GM15510 (cell line): Measurements from ENCODE around the gene PBX4.

Experiments
- POLR2A ChIP-seq: IDR thresholded peaks from 3 replicates; pipeline ENCODE4 v1.6.1; 2011; ENCODE audit warnings: borderline replicate concordance; ENCODE audit not compliant: insufficient read length; ENCODE audit errors: extremely low read depth

The PBX4 gene

GRCh38 chr19:19537075-19538048, 81.1 kb downstream of the PBX4 start:
- TF ChIP-seq POLR2A, result no peak

- TF ChIP-seq POLR2A, result no peak
These were observed 82.9 kb downstream of the PBX4 start for GRCh38 chr19:19535311-19536191.

- no peak for TF ChIP-seq POLR2A
These were observed 83.8 kb downstream of the PBX4 start for GRCh38 chr19:19534556-19535265.

GRCh38 chr19:19533841-19534240, 84.6 kb downstream of the PBX4 start:
- no peak for TF ChIP-seq POLR2A

GRCh38 chr19:19532806-19533701, 85.4 kb downstream of the PBX4 start:
- TF ChIP-seq POLR2A, result no peak

GRCh38 chr19:19531951-19532805, 86.3 kb downstream of the PBX4 start:
- no peak for TF ChIP-seq POLR2A

- no peak for TF ChIP-seq POLR2A
These were observed 87.6 kb downstream of the PBX4 start for GRCh38 chr19:19530889-19531288.

- no peak for TF ChIP-seq POLR2A
These were observed 88.1 kb downstream of the PBX4 start for GRCh38 chr19:19530423-19530804.

GRCh38 chr19:19529783-19530422, 88.6 kb downstream of the PBX4 start:
- no peak for TF ChIP-seq POLR2A

GRCh38 chr19:19528721-19529490, 89.6 kb downstream of the PBX4 start, which contains the start of gene YJEFN3:
Gene YJEFN3 (plus strand): TSS chr19:19528911. CDS start chr19:19528933, 22 bp downstream.
- TF ChIP-seq POLR2A, result no peak
